Measurements from ENCODE around the gene PRKCA. TPM values are rescaled to one million over a fixed set of nuclear protein-coding genes. Genes with fewer than 3 reads are reported as not detected.
A peak's percentile ranks its signal among the peaks of the same experiment; 100 is the strongest.

PRKCA gene
- total RNA-seq, 3 donors from 2014 or later: 42.3 to 77.7 (median 56.3) TPM

DNA sequence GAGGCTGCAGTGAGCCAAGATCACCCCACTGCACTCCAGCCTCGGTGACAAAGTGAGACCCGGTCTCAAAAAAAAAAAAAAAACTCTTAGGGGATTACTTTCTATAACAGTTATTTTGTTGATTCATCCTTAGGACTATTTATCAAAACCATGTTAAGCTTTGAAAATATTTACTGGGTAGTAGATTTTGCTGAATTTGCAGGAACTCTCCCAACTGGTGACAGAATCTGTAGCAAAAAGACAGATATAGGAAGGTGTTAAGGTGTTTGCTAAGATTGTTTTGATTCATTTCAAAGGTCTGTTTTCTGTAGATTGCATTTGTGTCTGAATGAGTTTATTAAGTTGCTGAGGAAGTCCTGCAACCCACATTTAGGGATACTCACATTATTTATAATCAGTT is 192.6 kb downstream of the PRKCA start:
- Histone ChIP-seq H3K4me1 (ENCODE audit: low read depth) (peaks cover 4% of the 10 kb centered on the region), H3K36me3 (ENCODE audit: low read depth) (no peaks in the 10 kb centered on the region), H3K4me3 (no peak overlapping the region), H3K9me3 (no peaks in the 10 kb centered on the region)
- DNase-seq (no peak), ATAC-seq (no peak)
- intact Hi-C loops (cut with DNase I, micrococcal nuclease): no loop called here
- no peak for TF ChIP-seq CTCF (IDR thresholded peaks at IDR 0.05)

DNA sequence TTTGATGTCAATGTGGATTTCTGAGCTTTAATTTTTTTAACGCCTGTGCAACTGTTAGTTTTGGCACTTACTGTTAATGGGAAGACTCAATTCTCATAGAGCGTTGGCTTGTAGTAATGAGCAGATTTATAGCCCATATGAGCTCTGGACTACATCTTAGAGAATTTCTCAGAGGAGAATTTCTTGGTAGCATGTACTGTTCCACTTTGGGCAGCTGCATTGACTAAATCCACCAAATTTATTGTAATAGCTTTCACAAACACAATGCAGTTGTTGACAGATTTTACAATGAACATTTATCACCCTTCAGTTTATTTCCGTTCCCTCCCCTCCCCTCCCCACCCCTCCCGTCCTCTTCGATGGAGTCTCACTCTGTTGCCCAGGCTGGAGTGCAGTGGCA is 193.9 kb downstream of the PRKCA start:
- no peaks in the 10 kb centered on the region for H3K9me3 ChIP-seq
- DNase-seq: no peak
- no peak overlapping the region for H3K4me3 ChIP-seq
- no peak for TF ChIP-seq CTCF (IDR thresholded peaks at IDR 0.05)
- ATAC-seq: no peak
- peaks cover 4% of the 10 kb centered on the region for H3K4me1 ChIP-seq (ENCODE audit: low read depth)
- intact Hi-C loops (cut with DNase I, micrococcal nuclease): no loop called here
- no peaks in the 10 kb centered on the region for H3K36me3 ChIP-seq (ENCODE audit: low read depth)

DNA sequence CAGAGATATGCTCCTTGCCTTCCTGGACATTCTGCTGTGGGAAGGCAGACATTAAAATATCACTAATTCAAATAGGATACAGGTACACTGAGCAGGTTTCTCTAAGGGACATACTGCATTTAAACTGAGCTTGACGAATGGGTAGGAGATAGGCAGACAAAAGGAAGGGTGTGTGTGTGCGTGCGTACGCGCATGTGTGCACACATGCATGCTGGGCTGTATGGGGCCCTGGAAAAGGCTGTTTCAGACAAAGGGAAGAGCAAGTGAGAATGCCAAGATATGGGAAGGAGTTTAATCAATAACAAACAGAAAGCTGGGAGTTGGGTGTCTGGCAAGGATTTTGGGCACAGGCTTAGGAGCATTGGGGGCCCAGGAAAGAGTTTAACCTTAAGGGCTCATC is 196.2 kb downstream of the PRKCA start:
- H3K9me3 ChIP-seq: no peaks in the 10 kb centered on the region
- H3K4me3 ChIP-seq: no peak overlapping the region
- ATAC-seq (no peak), DNase-seq (no peak)
- intact Hi-C loops (cut with DNase I, micrococcal nuclease): no loop called here
- H3K4me1 ChIP-seq (ENCODE audit: low read depth): peaks cover 10% of the 10 kb centered on the region
- no peak for TF ChIP-seq CTCF (IDR thresholded peaks at IDR 0.05)
- H3K36me3 ChIP-seq (ENCODE audit: low read depth): no peaks in the 10 kb centered on the region

- Histone ChIP-seq H3K4me1 (ENCODE audit: low read depth) (peaks cover 35% of the 10 kb centered on the region), H3K4me3 (no peak overlapping the region), H3K9me3 (no peaks in the 10 kb centered on the region), H3K36me3 (ENCODE audit: low read depth) (no peaks in the 10 kb centered on the region)
- intact Hi-C loops (cut with DNase I, micrococcal nuclease): no loop called here
- ATAC-seq (no peak), DNase-seq (no peak)
- no peak for TF ChIP-seq CTCF (IDR thresholded peaks at IDR 0.05)
Observed at GRCh38 chr17:66506641-66507040, 204.2 kb downstream of the PRKCA start.

GRCh38 chr17:66507103-66507923 is 204.9 kb downstream of the PRKCA start:
- no peak for TF ChIP-seq CTCF (IDR thresholded peaks at IDR 0.05)
- no peaks in the 10 kb centered on the region for H3K36me3 ChIP-seq (ENCODE audit: low read depth)
- H3K9me3 ChIP-seq: no peaks in the 10 kb centered on the region
- H3K4me1 ChIP-seq (ENCODE audit: low read depth): peaks cover 35% of the 10 kb centered on the region
- ATAC-seq: no peak
- DNase-seq: peak in 1 of 3 donors; percentile 26
- intact Hi-C loops (cut with DNase I, micrococcal nuclease): no loop called here
- H3K4me3 ChIP-seq: no peak overlapping the region
